IMR-90 (cell line): ENCODE data around the gene SCTR. TPM values are rescaled to one million over a fixed set of nuclear protein-coding genes. Genes with fewer than 3 reads are reported as not detected.

Source experiments
- ATAC-seq: fragments of 200-7000 bp; cut with Tn5 transposase; 2 replicates; pipeline ENCODE4 v1.9.1; 2020; ENCODE audit warnings: low read depth, mild to moderate bottlenecking, moderate library complexity
- BruUV-seq: library from RNA; stranded (reverse); fragments of 400-500 nt; replicated peaks from 2 replicates; lab custom pipeline; 2021; lab: Mats Ljungman, UMichigan
- CTCF ChIA-PET: fragments of 300-600 bp; formaldehyde crosslinking; extraction: SDS; loops from one replicate; lab custom pipeline; 2021; ENCODE audit warnings: antibody characterized with exemption; lab: Yijun Ruan, JAX
- POLR2A ChIA-PET: fragments of 300-600 bp; sonication (Branson Sonifier 250); formaldehyde crosslinking; loops from one replicate; lab custom pipeline; 2022; ENCODE audit warnings: antibody characterized with exemption; ENCODE audit not compliant: unreplicated experiment; lab: Charles Lee
- DNase-seq: peaks from one replicate; pipeline ENCODE4 v3.0.0; 2013
- H2AFZ ChIP-seq: replicated peaks from 2 replicates; pipeline ENCODE3; 2013; ENCODE audit warnings: low read length, mild to moderate bottlenecking; ENCODE audit not compliant: poor library complexity
- H2AK5ac ChIP-seq: 2 replicates; pipeline ENCODE4 v1.6.1; 2013; ENCODE audit warnings: low read depth, low read length, inconsistent platforms
- H2AK9ac ChIP-seq: replicated peaks from 2 replicates; pipeline ENCODE3; 2013; ENCODE audit warnings: mild to moderate bottlenecking, low read depth, low read length, moderate library complexity; ENCODE audit not compliant: poor library complexity
- H2BK120ac ChIP-seq: 2 replicates; pipeline ENCODE4 v1.6.1; 2013; ENCODE audit warnings: low read depth, low read length, inconsistent platforms
- H2BK15ac ChIP-seq: 3 replicates; pipeline ENCODE4 v1.6.1; 2013; ENCODE audit warnings: low read depth, low read length, inconsistent platforms
- H2BK20ac ChIP-seq: 2 replicates; pipeline ENCODE4 v1.6.1; 2013; ENCODE audit warnings: low read depth, mild to moderate bottlenecking, inconsistent platforms, low read length, moderate library complexity
- H2BK5ac ChIP-seq: 2 replicates; pipeline ENCODE4 v1.6.1; 2013; ENCODE audit warnings: mild to moderate bottlenecking, low read depth, low read length, inconsistent platforms; ENCODE audit not compliant: poor library complexity, severe bottlenecking
- H3K14ac ChIP-seq: replicated peaks from 2 replicates; pipeline ENCODE4 v1.6.1; 2013; ENCODE audit warnings: low read depth, low read length, inconsistent platforms
- H3K18ac ChIP-seq: 2 replicates; pipeline ENCODE4 v1.6.1; 2013; ENCODE audit warnings: low read depth, low read length, control low read depth
- H3K23ac ChIP-seq: 2 replicates; pipeline ENCODE4 v1.6.1; 2013; ENCODE audit warnings: low read depth, low read length, inconsistent platforms
- H3K27ac ChIP-seq: 2 replicates; pipeline ENCODE4 v1.5.1; 2013; ENCODE audit warnings: mild to moderate bottlenecking, control low read depth, low read length; ENCODE audit not compliant: insufficient read depth
- H3K27me3 ChIP-seq: 2 replicates; pipeline ENCODE4 v1.6.1; 2013; ENCODE audit warnings: low read length; ENCODE audit not compliant: control insufficient read depth, insufficient read depth
- H3K36me3 ChIP-seq: 2 replicates; pipeline ENCODE4 v1.6.1; 2013; ENCODE audit warnings: low read length, mixed read lengths; ENCODE audit not compliant: control insufficient read depth, insufficient read depth
- H3K4ac ChIP-seq: 2 replicates; pipeline ENCODE4 v1.6.1; 2013; ENCODE audit warnings: low read depth, low read length, inconsistent platforms
- H3K4me1 ChIP-seq: 2 replicates; pipeline ENCODE4 v1.6.1; 2013; ENCODE audit warnings: low read length, mixed read lengths; ENCODE audit not compliant: control insufficient read depth, insufficient read depth
- H3K4me2 ChIP-seq: 2 replicates; pipeline ENCODE4 v1.6.1; 2013; ENCODE audit warnings: low read depth, mild to moderate bottlenecking, control low read depth, low read length, moderate library complexity
- H3K4me3 ChIP-seq: 2 replicates; pipeline ENCODE4 v1.5.1; 2013; ENCODE audit warnings: low read depth, mild to moderate bottlenecking, control low read depth, low read length, moderate library complexity; ENCODE audit not compliant: insufficient read depth
- H3K56ac ChIP-seq: 2 replicates; pipeline ENCODE4 v1.6.1; 2013; ENCODE audit warnings: low read length, inconsistent platforms; ENCODE audit not compliant: insufficient read depth; ENCODE audit errors: extremely low read depth
- H3K79me1 ChIP-seq, 2 experiments: 2 replicates each; pipeline ENCODE4 v1.6.1; 2013; ENCODE audit warnings: low read length in 2 of 2, inconsistent platforms in 1 of 2, low read depth in 1 of 2
- H3K9ac ChIP-seq: 2 replicates; pipeline ENCODE4 v1.6.1; 2013; ENCODE audit warnings: low read depth, low read length, control low read depth
- H3K9me1 ChIP-seq: 2 replicates; pipeline ENCODE4 v1.6.1; 2013; ENCODE audit warnings: low read length, inconsistent platforms; ENCODE audit not compliant: insufficient read depth
- H3K9me3 ChIP-seq: 2 replicates; pipeline ENCODE4 v1.6.1; 2013; ENCODE audit warnings: low read length; ENCODE audit not compliant: control insufficient read depth, insufficient read depth
- H4K20me1 ChIP-seq: 2 replicates; pipeline ENCODE4 v1.6.1; 2013; ENCODE audit warnings: low read length, inconsistent platforms; ENCODE audit not compliant: insufficient read depth
- H4K5ac ChIP-seq: 2 replicates; pipeline ENCODE4 v1.6.1; 2013; ENCODE audit warnings: mild to moderate bottlenecking, low read depth, low read length, control low read depth
- H4K8ac ChIP-seq, 2 experiments: 2 replicates each; pipeline ENCODE4 v1.6.1; 2013; ENCODE audit warnings: low read depth in 2 of 2, low read length in 2 of 2, control low read depth in 1 of 2, inconsistent platforms in 1 of 2
- H4K91ac ChIP-seq: 2 replicates; pipeline ENCODE4 v1.6.1; 2013; ENCODE audit warnings: low read depth, low read length, inconsistent platforms; ENCODE audit not compliant: insufficient read depth
- BHLHE40 ChIP-seq: fragments of 150-350 bp; IDR thresholded peaks from 2 replicates; pipeline ENCODE4 v1.6.1; 2016; ENCODE audit warnings: mild to moderate bottlenecking, low read depth, low read length
- ELK1 ChIP-seq: fragments of 150-350 bp; IDR thresholded peaks from 2 replicates; pipeline ENCODE4 v1.6.1; 2016; ENCODE audit warnings: low read depth, mild to moderate bottlenecking, low read length, moderate library complexity, borderline replicate concordance
- MAZ ChIP-seq: IDR thresholded peaks from 2 replicates; pipeline ENCODE4 v1.6.1; 2012; ENCODE audit warnings: low read depth, mild to moderate bottlenecking, low read length, improper control_type of control experiment, moderate library complexity, borderline replicate concordance
- NFE2L2 ChIP-seq: fragments of 150-350 bp; IDR thresholded peaks from 2 replicates; pipeline ENCODE4 v1.6.1; 2016; ENCODE audit warnings: low read depth, mild to moderate bottlenecking, low read length
- POLR2A ChIP-seq: IDR thresholded peaks from 2 replicates; pipeline ENCODE4 v1.6.1; 2012; ENCODE audit warnings: mild to moderate bottlenecking, low read depth, low read length
- RAD21 ChIP-seq: IDR thresholded peaks from 2 replicates; pipeline ENCODE4 v1.6.1; 2012; ENCODE audit warnings: low read length, improper control_type of control experiment
- RCOR1 ChIP-seq: IDR thresholded peaks from 2 replicates; pipeline ENCODE4 v1.6.1; 2012; ENCODE audit warnings: mild to moderate bottlenecking, low read length, improper control_type of control experiment; ENCODE audit not compliant: insufficient replicate concordance
- RFX5 ChIP-seq: IDR thresholded peaks from 2 replicates; pipeline ENCODE4 v1.8.0; 2012; ENCODE audit warnings: low read depth, mild to moderate bottlenecking, low read length, moderate library complexity
- SMC3 ChIP-seq: fragments of 150-350 bp; IDR thresholded peaks from 2 replicates; pipeline ENCODE4 v1.6.1; 2016; ENCODE audit warnings: low read depth, mild to moderate bottlenecking, antibody characterized with exemption, low read length, moderate library complexity
- USF2 ChIP-seq: fragments of 150-350 bp; IDR thresholded peaks from 2 replicates; pipeline ENCODE4 v1.6.1; 2017; ENCODE audit warnings: mild to moderate bottlenecking, antibody characterized with exemption, low read length, low read depth
- WGBS, 2 experiments: methylation state at CpG; one replicate each; pipeline versions ENCODE4 v1.1.5 to v1.1.7; 2013; ENCODE audit warnings: missing lambda C conversion rate in 2 of 2; ENCODE audit not compliant: insufficient read length in 1 of 2; ENCODE audit errors: extremely low coverage in 2 of 2; 5-methylcytosine and 5-hydroxymethylcytosine counted together
- dilution Hi-C: fragments of 300-500 bp; cut with HindIII; formaldehyde crosslinking; loops from one replicate; pipeline ENCODE4 v1.14.3; 2018; ENCODE audit warnings: low sequenced_read_pairs; ENCODE audit not compliant: unreplicated experiment
- in situ Hi-C: fragments of 300-500 bp; cut with MboI; formaldehyde crosslinking; loops from 3 replicates; pipeline ENCODE4 v1.14.3; 2019; ENCODE audit warnings: low sequenced_read_pairs, inconsistent platforms, mixed read lengths
- intact Hi-C: fragments of 100-400 bp; cut with micrococcal nuclease; formaldehyde crosslinking; loops from 2 replicates; pipeline ENCODE4 v1.10.0; 2022
- polyA plus RNA-seq, 3 experiments: library from polyadenylated mRNA; depleted of rRNA; stranded (reverse); fragments of >200 nt; gene quantifications; 2 replicates each; pipeline ENCODE4 v1.2.3, GENCODE V29; 2012; ENCODE audit warnings: low replicate concordance in 1 of 3
- total RNA-seq: library from RNA; depleted of rRNA; stranded (reverse); fragments of >200 nt; gene quantifications from 2 replicates; pipeline ENCODE4 v1.2.3, GENCODE V29; 2012

SCTR gene
- total and polyA plus RNA-seq, 2 of the 4 experiments (the other 2 are of a cell fraction), result not detected

GRCh38 chr2:119429225-119429981, 94.9 kb downstream of the SCTR start:
- H4K20me1 ChIP-seq, result no peaks in the 10 kb centered on the region
- no peak overlapping the region for H3K4me3 ChIP-seq
- no peak overlapping the region for H3K23ac ChIP-seq
- POLR2A ChIA-PET, result no interaction called here
- no peaks in the 10 kb centered on the region for H3K9me1 ChIP-seq
- no peak overlapping the region for H2BK5ac ChIP-seq
- H4K91ac ChIP-seq, result no peak overlapping the region
- in situ Hi-C loops (no loop called here), intact Hi-C loops (no loop called here), dilution Hi-C loops (no loop called here)
- H2BK20ac ChIP-seq, result no peak overlapping the region
- CTCF ChIA-PET, result no interaction called here
- 69% methylated on average over 3 of the region's 10 CpGs; no CpG with 5 or more reads in 1 of the 2 experiments for WGBS, 2 experiments
- no TSS peak for BruUV-seq
- no peak overlapping the region for H3K9ac ChIP-seq
- no peak overlapping the region for H3K14ac ChIP-seq
- H2AK5ac ChIP-seq, result no peak overlapping the region
- no peaks in the 10 kb centered on the region for H3K79me1 ChIP-seq
- H4K8ac ChIP-seq, result no peak overlapping the region
- H3K4me2 ChIP-seq, result no peak overlapping the region
- no peak overlapping the region for H2BK15ac ChIP-seq
- no peak overlapping the region for H2BK120ac ChIP-seq
- H3K36me3 ChIP-seq, result no peaks in the 10 kb centered on the region
- no peak for ATAC-seq
- DNase-seq, result no peak
- H2AFZ ChIP-seq, result no peak overlapping the region
- no peak overlapping the region for H3K4ac ChIP-seq
- no peak overlapping the region for H3K18ac ChIP-seq
- H3K9me3 ChIP-seq, result no peaks in the 10 kb centered on the region; the same call in 1 of the 2 replicates
- H2AK9ac ChIP-seq, result no peak overlapping the region
- H3K4me1 ChIP-seq, result peaks cover 3% of the 10 kb centered on the region; the same call in 1 of the 2 replicates
- H3K27ac ChIP-seq, result no peak overlapping the region
- TF ChIP-seq POLR2A (no peak), USF2 (no peak), MAZ (no peak), SMC3 (no peak), RAD21 (no peak), NFE2L2 (no peak), ELK1 (no peak), RFX5 (no peak), RCOR1 (no peak), BHLHE40 (no peak)
- H3K27me3 ChIP-seq, result peaks cover 68% of the 10 kb centered on the region
- no peak overlapping the region for H4K5ac ChIP-seq
- no peak overlapping the region for H3K56ac ChIP-seq
